ENCODE results near the gene RETREG2. TPM values are rescaled to one million over a fixed set of nuclear protein-coding genes. Genes with fewer than 3 reads are reported as not detected.

Gene RETREG2
- total RNA-seq, 1 donor from 2014 or later, result 77.0 TPM

- Mint-ChIP-seq H3K4me3 (ENCODE audit: low read depth) (no peak overlapping the region), H3K27me3 (no peaks in the 10 kb centered on the region), H3K36me3 (ENCODE audit: insufficient read depth) (peaks cover 10% of the 10 kb centered on the region), H3K4me1 (ENCODE audit: low read depth) (peaks cover 8% of the 10 kb centered on the region), H3K27ac (no peak overlapping the region), H3K9me3 (ENCODE audit: low read depth) (no peaks in the 10 kb centered on the region)
- DNase-seq (ENCODE audit: low spot score, unreplicated experiment), result no peak
- no peak for TF ChIP-seq CTCF (IDR thresholded peaks at IDR 0.05; ENCODE audit: unreplicated experiment)
Measured at GRCh38 chr2:219182331-219183150, 4.5 kb downstream of the RETREG2 start.

GRCh38 chr2:219183151-219183772 is 5.2 kb downstream of the RETREG2 start:
- Mint-ChIP-seq H3K36me3 (ENCODE audit: insufficient read depth) (peaks cover 10% of the 10 kb centered on the region), H3K4me3 (ENCODE audit: low read depth) (no peak overlapping the region), H3K4me1 (ENCODE audit: low read depth) (peaks cover 7% of the 10 kb centered on the region), H3K27ac (no peak overlapping the region), H3K27me3 (no peaks in the 10 kb centered on the region), H3K9me3 (ENCODE audit: low read depth) (no peaks in the 10 kb centered on the region)
- DNase-seq (ENCODE audit: low spot score, unreplicated experiment), result no peak
- no peak for TF ChIP-seq CTCF (IDR thresholded peaks at IDR 0.05; ENCODE audit: unreplicated experiment)

- H3K4me3 Mint-ChIP-seq (ENCODE audit: low read depth), result no peak overlapping the region
- H3K27ac Mint-ChIP-seq, result no peak overlapping the region
- no peaks in the 10 kb centered on the region for H3K27me3 Mint-ChIP-seq
Measured at GRCh38 chr2:219184121-219184520, 6.0 kb downstream of the RETREG2 start.

GRCh38 chr2:219186754-219187456 is 8.8 kb downstream of the RETREG2 start:
- no peak overlapping the region for H3K4me3 Mint-ChIP-seq (ENCODE audit: low read depth)
- no peaks in the 10 kb centered on the region for H3K9me3 Mint-ChIP-seq (ENCODE audit: low read depth)
- H3K27me3 Mint-ChIP-seq, result no peaks in the 10 kb centered on the region
- TF ChIP-seq CTCF (IDR thresholded peaks at IDR 0.05; ENCODE audit: unreplicated experiment), result no peak
- no peaks in the 10 kb centered on the region for H3K4me1 Mint-ChIP-seq (ENCODE audit: low read depth)
- H3K36me3 Mint-ChIP-seq (ENCODE audit: insufficient read depth), result peaks cover 6% of the 10 kb centered on the region
- DNase-seq (ENCODE audit: low spot score, unreplicated experiment), result no peak
- H3K27ac Mint-ChIP-seq, result no peak overlapping the region

More at GRCh38 chr2:219184121-219184520, 6.0 kb downstream of the RETREG2 start:
- TF ChIP-seq CTCF (IDR thresholded peaks at IDR 0.05; ENCODE audit: unreplicated experiment), result no peak
- Mint-ChIP-seq H3K9me3 (ENCODE audit: low read depth) (no peaks in the 10 kb centered on the region), H3K4me1 (ENCODE audit: low read depth) (peaks cover 3% of the 10 kb centered on the region), H3K36me3 (ENCODE audit: insufficient read depth) (peaks cover 10% of the 10 kb centered on the region)
- DNase-seq (ENCODE audit: low spot score, unreplicated experiment), result no peak

- peaks cover 9% of the 10 kb centered on the region for H3K27me3 Mint-ChIP-seq
- H3K4me3 Mint-ChIP-seq (ENCODE audit: low read depth), result no peak overlapping the region
Measured at GRCh38 chr2:219197388-219197787, 19.3 kb downstream of the RETREG2 start.

More at GRCh38 chr2:219197388-219197787, 19.3 kb downstream of the RETREG2 start:
- no peak for TF ChIP-seq CTCF (IDR thresholded peaks at IDR 0.05; ENCODE audit: unreplicated experiment)
- no peaks in the 10 kb centered on the region for H3K4me1 Mint-ChIP-seq (ENCODE audit: low read depth)
- no peak overlapping the region for H3K27ac Mint-ChIP-seq
- H3K9me3 Mint-ChIP-seq (ENCODE audit: low read depth), result no peaks in the 10 kb centered on the region
- DNase-seq (ENCODE audit: low spot score, unreplicated experiment), result no peak
- H3K36me3 Mint-ChIP-seq (ENCODE audit: insufficient read depth), result no peaks in the 10 kb centered on the region
